Measurements from ENCODE around the gene PLA2G6. TPM values are rescaled to one million over a fixed set of nuclear protein-coding genes. Genes with fewer than 3 reads are reported as not detected.

PLA2G6 gene
- total RNA-seq, 1 experiment from 2014 or later = 36.0 TPM

- no peak for DNase-seq (ENCODE audit: low read depth, low spot score)
- no TSS peak for BruUV-seq (replicated peaks)
- TF ChIP-seq POLR2A (IDR thresholded peaks at IDR 0.05; ENCODE audit: borderline replicate concordance, extremely low read depth, insufficient read depth, insufficient read length) = no peak
- TF ChIP-seq FOSL1 (IDR thresholded peaks at IDR 0.05; ENCODE audit: low read depth) = no peak
- TF ChIP-seq, protein P1, sequence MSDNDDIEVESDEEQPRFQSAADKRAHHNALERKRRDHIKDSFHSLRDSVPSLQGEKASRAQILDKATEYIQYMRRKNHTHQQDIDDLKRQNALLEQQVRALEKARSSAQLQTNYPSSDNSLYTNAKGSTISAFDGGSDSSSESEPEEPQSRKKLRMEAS (IDR thresholded peaks at IDR 0.05) = no peak
- TF ChIP-seq SIN3A (IDR thresholded peaks at IDR 0.05; ENCODE audit: low read depth) = no peak
- TF ChIP-seq RAD21 (IDR thresholded peaks at IDR 0.05; ENCODE audit: low read depth) = no peak
- no peak for TF ChIP-seq POLR2AphosphoS5 (IDR thresholded peaks at IDR 0.05; ENCODE audit: low read depth, low read length)
- no peak for TF ChIP-seq EZH2phosphoT487 (IDR thresholded peaks at IDR 0.05; ENCODE audit: borderline replicate concordance)
- TF ChIP-seq ELF1 (IDR thresholded peaks at IDR 0.05; ENCODE audit: borderline replicate concordance, low read depth) = no peak
- no peak for TF ChIP-seq EGR1 (IDR thresholded peaks at IDR 0.05; ENCODE audit: low read depth)
- no peak for TF ChIP-seq CBX3 (IDR thresholded peaks at IDR 0.05; ENCODE audit: low read depth)
- no peak for TF ChIP-seq ZFX (IDR thresholded peaks at IDR 0.05)
- TF ChIP-seq JUND (IDR thresholded peaks at IDR 0.05) = no peak
- no peak for TF ChIP-seq SP1 (IDR thresholded peaks at IDR 0.05; ENCODE audit: low read depth)
- Histone ChIP-seq H3K9ac (ENCODE audit: low read length) (no peak overlapping the region), H3K9me2 (ENCODE audit: insufficient read depth) (no peaks in the 10 kb centered on the region), H3K79me2 (ENCODE audit: insufficient read depth, low read length) (no peaks in the 10 kb centered on the region), H4K20me1 (ENCODE audit: insufficient read depth) (no peaks in the 10 kb centered on the region), H2AFZ (ENCODE audit: low read depth, low read length, poor library complexity, severe bottlenecking) (no peak overlapping the region), H3K4me2 (ENCODE audit: low read length) (no peak overlapping the region), H3K4me1 (ENCODE audit: control insufficient read depth in 1 of 2, insufficient read depth in 2 of 2, low read length in 2 of 2) (0 out of 4 replicates have a peak, but pooled peaks cover 0 to 3% of the 10 kb centered on the region in 2 experiments), H3K27me3 (ENCODE audit: insufficient read depth, low read length) (no peaks in the 10 kb centered on the region), H3K4me3 (replicated peaks in 1 of 2; ENCODE audit: low read depth in 1 of 2, low read length in 2 of 2) (no peak overlapping the region), H3K9me3 (ENCODE audit: control insufficient read depth in 1 of 2, insufficient read depth in 1 of 2, low read depth in 1 of 2, low read length in 2 of 2) (no peaks in the 10 kb centered on the region), H3K27ac (ENCODE audit: low read depth, low read length) (no peak overlapping the region), H3K36me3 (ENCODE audit: control insufficient read depth in 1 of 2, insufficient read depth in 2 of 2, low read length in 2 of 2) (no peaks in the 10 kb centered on the region)
- intact Hi-C loops (cut with micrococcal nuclease) = no loop called here
- ATAC-seq = no peak
- RAD21 ChIA-PET (ENCODE audit: low non-redundant PET in 1 of 2, low total read pairs in 2 of 2, uncharacterized antibody in 2 of 2, unreplicated experiment in 2 of 2) = no interaction called here
- CTCF ChIA-PET = no interaction called here
- POLR2A ChIA-PET = no interaction called here
These were observed 7.5 kb upstream of the PLA2G6 start for GRCh38 chr22:38189104-38189503.

- H2AFZ ChIP-seq (ENCODE audit: low read depth, low read length, poor library complexity, severe bottlenecking) = no peak overlapping the region
- POLR2A ChIA-PET = no interaction called here
- H3K9me2 ChIP-seq (ENCODE audit: insufficient read depth) = no peaks in the 10 kb centered on the region
- ATAC-seq (no peak), DNase-seq (ENCODE audit: low read depth, low spot score) (no peak)
- H3K9ac ChIP-seq (ENCODE audit: low read length) = no peak overlapping the region
- no peaks in the 10 kb centered on the region for H3K36me3 ChIP-seq (ENCODE audit: control insufficient read depth in 1 of 2, insufficient read depth in 2 of 2, low read length in 2 of 2)
- CTCF ChIA-PET = no interaction called here
- no TSS peak for BruUV-seq (replicated peaks)
- intact Hi-C loops (cut with micrococcal nuclease) = no loop called here
- H3K27me3 ChIP-seq (ENCODE audit: insufficient read depth, low read length) = no peaks in the 10 kb centered on the region
- H3K4me2 ChIP-seq (ENCODE audit: low read length) = no peak overlapping the region
- no peaks in the 10 kb centered on the region for H3K9me3 ChIP-seq (ENCODE audit: control insufficient read depth in 1 of 2, insufficient read depth in 1 of 2, low read depth in 1 of 2, low read length in 2 of 2)
- TF ChIP-seq ATF3 (IDR thresholded peaks at IDR 0.05) (no peak), EZH2phosphoT487 (IDR thresholded peaks at IDR 0.05; ENCODE audit: borderline replicate concordance) (no peak), EZH2 (IDR thresholded peaks at IDR 0.05) (no peak), EGR1 (IDR thresholded peaks at IDR 0.05; ENCODE audit: low read depth) (no peak), RAD21 (IDR thresholded peaks at IDR 0.05; ENCODE audit: low read depth) (no peak), SP1 (IDR thresholded peaks at IDR 0.05; ENCODE audit: low read depth) (no peak), CEBPB (IDR thresholded peaks at IDR 0.05; ENCODE audit: low read depth) (no peak), ZNF274 (IDR thresholded peaks at IDR 0.05; ENCODE audit: low read depth, low read length) (no peak), ZBTB33 (IDR thresholded peaks at IDR 0.05; ENCODE audit: extremely low read depth, insufficient replicate concordance, low read length) (no peak), ZFX (IDR thresholded peaks at IDR 0.05) (no peak)
- TF ChIP-seq, protein P1 (IDR thresholded peaks at IDR 0.05) = no peak
- RAD21 ChIA-PET (ENCODE audit: low non-redundant PET in 1 of 2, low total read pairs in 2 of 2, uncharacterized antibody in 2 of 2, unreplicated experiment in 2 of 2) = no interaction called here
- H4K20me1 ChIP-seq (ENCODE audit: insufficient read depth) = no peaks in the 10 kb centered on the region
- peaks cover 0 to 4% of the 10 kb centered on the region in 2 experiments; a peak in 1 of 4 replicates for H3K4me1 ChIP-seq (ENCODE audit: control insufficient read depth in 1 of 2, insufficient read depth in 2 of 2, low read length in 2 of 2)
- no peak overlapping the region for H3K27ac ChIP-seq (ENCODE audit: low read depth, low read length)
- no peak overlapping the region for H3K4me3 ChIP-seq (replicated peaks in 1 of 2; ENCODE audit: low read depth in 1 of 2, low read length in 2 of 2)
- no peaks in the 10 kb centered on the region for H3K79me2 ChIP-seq (ENCODE audit: insufficient read depth, low read length)
These were observed 6.0 kb upstream of the PLA2G6 start for GRCh38 chr22:38187413-38188212.
